HL-60/S4 (cell line): Measurements from ENCODE around the gene HNRNPH1.

Experiments used
- in situ Hi-C: fragments of 300-500 bp; cut with MboI; formaldehyde crosslinking; loops from 2 replicates; pipeline ENCODE4 v1.14.3; 2022; ENCODE audit warnings: low sequenced_read_pairs

HNRNPH1 gene

GRCh38 chr5:179606071-179606909, 17.2 kb downstream of the HNRNPH1 start:
- in situ Hi-C loops, result no loop called here

- in situ Hi-C loops, result no loop called here
These were observed 18.2 kb downstream of the HNRNPH1 start for GRCh38 chr5:179605026-179605833.

DNA sequence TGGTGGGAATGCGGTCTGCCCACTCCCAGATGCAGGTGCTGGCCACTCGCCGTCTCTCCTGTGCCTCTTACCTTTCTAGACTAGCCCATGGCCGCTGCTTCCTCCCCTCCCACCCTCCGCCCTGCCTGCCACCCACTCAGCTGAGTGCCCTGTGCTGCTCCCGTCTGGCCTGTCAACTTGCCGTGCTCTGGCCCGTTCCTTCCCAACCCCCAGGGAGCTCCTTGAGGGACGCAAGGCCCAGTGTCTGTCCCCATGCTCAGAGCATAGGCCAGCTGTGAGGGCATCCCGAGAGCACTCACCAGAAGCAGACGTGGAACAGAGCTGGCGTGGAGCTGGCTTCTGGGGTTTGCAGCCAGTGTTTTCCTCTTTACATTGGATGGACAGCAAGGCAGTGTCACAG, 20.2 kb downstream of the HNRNPH1 start:
- in situ Hi-C loops, result no loop called here

DNA sequence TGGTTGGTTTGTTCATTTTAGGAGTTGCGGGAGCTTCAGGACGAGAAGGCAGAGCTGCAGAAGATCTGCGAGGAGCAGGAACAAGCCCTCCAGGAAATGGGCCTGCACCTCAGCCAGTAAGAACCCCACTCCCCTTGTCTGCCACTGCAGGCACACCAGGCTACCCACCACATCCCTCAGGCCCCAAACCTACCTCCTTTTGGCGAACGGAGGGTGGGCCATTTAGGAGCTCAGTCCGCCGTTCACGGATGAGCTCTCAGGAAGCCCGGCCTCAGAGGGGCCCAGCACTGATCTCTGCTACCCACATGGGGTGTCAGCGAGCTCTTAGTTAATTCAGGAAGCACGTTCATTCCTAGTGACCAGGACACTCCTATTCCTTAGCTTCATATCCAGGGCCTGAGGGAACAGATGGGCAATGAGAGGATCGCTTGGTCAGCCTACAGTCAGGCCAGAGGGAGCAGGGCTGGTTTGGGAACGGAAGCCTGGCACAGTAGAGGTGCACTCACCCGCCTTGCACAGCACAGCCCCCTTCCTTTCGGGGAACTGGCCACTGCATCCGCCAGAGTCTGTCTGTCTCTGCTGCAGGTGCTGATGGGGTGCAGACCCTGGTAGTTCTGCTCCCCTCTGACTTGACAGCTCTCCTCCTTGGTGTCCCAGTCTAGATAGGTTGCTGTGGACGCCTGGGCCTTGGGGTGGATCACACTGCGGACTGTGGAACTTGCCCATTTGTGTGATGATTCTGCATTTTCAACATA, 21.4 kb downstream of the HNRNPH1 start:
- in situ Hi-C loops, result no loop called here

GRCh38 chr5:179599973-179600372, 23.5 kb downstream of the HNRNPH1 start:
- in situ Hi-C loops, result no loop called here

GRCh38 chr5:179599566-179599965, 23.9 kb downstream of the HNRNPH1 start:
- in situ Hi-C loops, result no loop called here

DNA sequence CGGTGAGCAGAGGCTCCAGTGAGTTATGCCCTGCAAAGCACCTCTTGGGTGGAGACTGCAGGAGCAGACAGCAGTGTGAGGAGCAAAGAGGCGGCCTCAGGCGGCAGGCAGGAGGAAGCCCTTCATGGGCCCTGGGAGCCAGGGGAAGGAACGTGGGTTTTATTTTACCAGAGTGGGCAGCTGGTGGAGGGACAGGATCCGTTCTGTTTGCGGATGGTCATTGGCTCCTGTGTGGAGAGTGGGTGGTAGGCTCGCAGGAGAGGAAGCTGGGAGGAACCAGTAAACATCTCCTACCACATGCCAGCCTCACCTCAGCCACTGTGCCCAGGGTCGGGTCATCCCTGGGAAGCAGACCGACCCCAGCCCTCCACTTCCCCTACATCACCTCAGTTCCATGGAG, 24.4 kb downstream of the HNRNPH1 start:
- in situ Hi-C loops, result no loop called here

- in situ Hi-C loops, result no loop called here
These were observed 27.1 kb downstream of the HNRNPH1 start for GRCh38 chr5:179596421-179596820.

GRCh38 chr5:179595916-179596315, 27.6 kb downstream of the HNRNPH1 start:
- in situ Hi-C loops, result no loop called here

GRCh38 chr5:179588166-179588565, 35.3 kb downstream of the HNRNPH1 start:
- in situ Hi-C loops, result no loop called here

DNA sequence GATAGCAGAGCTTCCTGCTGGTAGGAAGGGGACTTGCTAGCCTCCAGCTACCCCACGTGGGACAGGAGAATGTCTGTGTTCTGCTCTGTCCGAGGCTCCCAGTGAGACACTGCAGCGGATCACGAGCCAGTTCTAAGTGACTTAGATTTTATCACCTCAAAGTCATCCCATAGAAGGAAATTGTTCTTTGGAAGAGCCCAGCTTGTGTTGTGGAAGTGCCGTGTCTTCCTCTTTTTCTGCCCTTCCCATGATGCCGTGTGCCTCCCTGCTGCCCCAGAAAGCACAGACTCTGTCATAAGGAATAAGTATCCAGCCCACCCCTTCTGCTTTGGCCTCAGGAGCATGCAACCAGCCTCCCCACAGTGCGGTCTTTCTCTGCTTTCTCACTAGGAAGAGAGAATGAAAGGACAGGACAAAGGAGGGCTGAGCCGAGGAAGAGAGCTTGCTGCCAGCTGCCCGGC, 37.5 kb downstream of the HNRNPH1 start:
- in situ Hi-C loops, result no loop called here

DNA sequence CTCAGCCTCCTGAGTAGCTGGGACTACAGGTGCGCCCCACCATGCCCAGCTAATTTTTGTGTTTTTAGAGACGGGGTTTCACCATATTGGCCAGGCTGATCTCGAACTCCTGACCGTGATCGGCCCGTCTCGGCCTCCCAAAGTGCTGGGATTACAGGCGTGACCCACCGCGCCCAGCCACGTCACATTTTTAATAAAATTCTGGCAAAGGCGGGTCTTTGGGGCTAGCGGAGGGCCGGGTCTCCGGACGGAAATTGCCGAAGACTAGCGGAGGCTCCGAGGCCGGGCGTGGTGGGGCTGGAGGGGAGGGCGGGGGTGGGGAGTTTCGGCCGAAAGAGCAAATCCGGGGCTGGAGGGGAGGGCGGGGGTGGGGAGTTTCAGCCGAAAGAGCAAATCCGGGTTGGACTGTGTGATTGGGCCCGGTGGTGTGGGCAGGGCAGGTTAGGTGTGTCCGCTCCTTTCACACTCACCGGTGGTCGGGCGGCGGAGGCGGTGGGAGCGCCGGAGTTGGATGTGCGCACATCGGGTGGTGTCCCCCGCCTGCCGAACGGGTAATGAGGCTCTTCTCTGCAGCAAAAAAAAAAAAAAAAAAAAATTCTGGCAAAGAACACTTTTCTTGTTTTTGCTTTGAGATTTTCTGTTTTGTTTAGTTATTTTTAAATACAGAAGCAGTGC, 46.0 kb downstream of the HNRNPH1 start:
- in situ Hi-C loops, result no loop called here

DNA sequence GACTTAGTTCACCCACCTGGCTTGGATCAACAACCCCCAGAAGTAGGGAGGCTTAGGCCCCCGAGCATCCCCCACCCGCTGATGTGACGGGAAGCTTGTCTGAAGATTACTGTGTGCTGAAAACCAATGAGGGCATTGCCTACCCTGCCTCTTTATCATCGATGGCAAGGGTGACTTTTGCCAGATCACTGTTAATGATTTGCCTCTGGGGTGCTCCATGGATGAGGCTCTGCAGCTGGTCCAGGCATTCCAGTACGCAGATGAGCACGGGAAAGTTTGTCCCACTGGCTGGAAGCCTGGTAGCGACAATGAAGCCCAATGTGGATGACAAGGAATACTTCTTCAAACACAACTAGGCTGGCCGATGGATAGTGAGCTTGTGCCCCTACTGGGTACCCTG, 51.1 kb downstream of the HNRNPH1 start:
- in situ Hi-C loops, result no loop called here

DNA sequence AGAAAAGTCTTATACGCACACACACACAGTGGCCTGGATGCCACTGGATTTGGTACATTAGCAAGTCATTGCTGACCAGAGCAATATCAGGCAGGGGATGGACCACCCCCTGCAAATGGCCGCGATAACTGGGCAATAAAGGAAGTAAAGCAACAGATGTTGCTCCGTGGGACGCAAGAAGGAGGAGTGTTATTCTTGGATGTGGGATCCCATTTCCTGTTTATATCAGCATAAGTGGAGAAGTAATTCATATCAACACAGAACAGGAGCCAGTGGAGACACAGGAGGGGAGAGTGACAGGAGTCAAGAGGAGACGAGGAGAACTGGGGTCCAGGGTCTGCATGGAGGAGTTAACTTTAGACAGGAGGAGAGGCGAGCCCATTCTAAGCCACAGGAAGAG, 54.8 kb downstream of the HNRNPH1 start:
- in situ Hi-C loops, result no loop called here

GRCh38 chr5:179564526-179564925, 58.9 kb downstream of the HNRNPH1 start:
- in situ Hi-C loops, result no loop called here
